GM12875 (cell line): ENCODE measurements around the gene SOX10.

Experiments used
- H3K4me3 ChIP-seq: one replicate; pipeline ENCODE4 v1.5.1; 2011; ENCODE audit warnings: low read depth, low read length, control low read depth
- CTCF ChIP-seq: IDR thresholded peaks from 2 replicates; pipeline ENCODE4 v1.5.1; 2011; ENCODE audit warnings: low read depth, mild to moderate bottlenecking, control low read depth, inconsistent platforms, low read length, moderate library complexity, borderline replicate concordance; ENCODE audit not compliant: insufficient read depth

The SOX10 gene

GRCh38 chr22:37990862-37991261 is 6.5 kb upstream of the SOX10 start:
- no peak for TF ChIP-seq CTCF
- H3K4me3 ChIP-seq, result no peak overlapping the region

GRCh38 chr22:37990301-37990700 is 5.9 kb upstream of the SOX10 start:
- H3K4me3 ChIP-seq, result no peak overlapping the region
- TF ChIP-seq CTCF, result no peak

- no peak for TF ChIP-seq CTCF
- H3K4me3 ChIP-seq, result no peak overlapping the region
Observed at GRCh38 chr22:37989146-37990045, 5.0 kb upstream of the SOX10 start.

- no peak overlapping the region for H3K4me3 ChIP-seq
- TF ChIP-seq CTCF, result no peak
Observed at GRCh38 chr22:37986371-37986770, 2.0 kb upstream of the SOX10 start.

DNA sequence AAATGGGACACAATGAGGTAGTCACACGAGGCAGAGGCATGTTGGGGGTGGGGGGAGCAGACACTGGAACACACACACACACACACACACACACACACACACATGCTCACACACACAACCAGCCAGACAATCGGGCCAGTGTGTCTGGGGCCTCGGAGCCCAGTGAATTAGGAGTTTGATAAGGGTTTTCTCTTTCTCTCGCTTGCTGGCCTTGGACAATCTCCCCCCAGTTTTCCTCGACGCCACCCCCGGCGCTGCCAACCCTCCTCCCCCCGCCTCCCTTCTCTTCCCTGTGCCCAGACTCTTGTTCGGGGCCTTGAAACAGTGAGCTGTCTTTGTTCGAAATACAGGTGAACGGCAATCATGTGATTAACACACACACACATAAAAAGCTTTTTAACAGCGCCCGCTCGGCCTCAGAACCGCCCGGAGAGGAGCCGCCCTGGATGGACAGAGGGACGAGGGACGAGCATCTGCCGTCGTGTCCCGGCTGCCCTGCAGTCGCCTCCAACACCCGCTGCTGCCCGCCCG is 1.5 kb upstream of the SOX10 start:
- TF ChIP-seq CTCF, result no peak
- no peak overlapping the region for H3K4me3 ChIP-seq

DNA sequence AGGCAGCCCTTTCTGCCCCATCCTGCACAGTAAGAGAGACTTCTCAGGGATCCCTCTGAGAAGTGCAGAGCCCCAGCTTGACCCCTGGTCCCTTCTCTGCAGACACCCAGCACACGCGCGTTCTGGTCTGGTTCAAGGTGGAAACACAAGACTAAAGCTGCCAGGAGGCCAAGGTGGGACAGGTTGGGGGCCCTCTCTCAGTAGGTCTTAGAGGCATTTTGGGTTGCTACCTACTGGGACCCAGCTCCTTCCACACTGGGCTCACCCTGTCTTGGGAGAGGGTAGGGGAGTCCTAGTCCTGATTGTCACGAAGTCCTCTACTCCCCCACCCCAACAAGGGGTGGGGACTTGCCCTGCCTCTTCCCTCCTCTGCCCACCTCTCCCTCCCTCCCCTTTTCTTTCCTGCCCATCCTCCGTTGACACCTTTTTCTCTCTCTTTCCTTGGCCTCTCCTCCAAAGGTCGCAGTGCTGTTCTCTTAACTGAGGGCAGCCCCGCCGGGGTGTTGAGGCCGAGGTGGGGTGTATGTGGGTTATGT is 763 bp upstream of the SOX10 start:
- no peak overlapping the region for H3K4me3 ChIP-seq
- no peak for TF ChIP-seq CTCF
